K562 (cell line): ENCODE data around the gene CLTC. TPM values are rescaled to one million over a fixed set of nuclear protein-coding genes. Genes with fewer than 3 reads are reported as not detected.

Experiments
- ATAC-seq: fragments of 200-7000 bp; cut with Tn5 transposase; 3 replicates; pipeline ENCODE4 v1.9.1; 2020; ENCODE audit warnings: moderate library complexity
- BruUV-seq: library from RNA; stranded (reverse); fragments of 400-500 nt; replicated peaks from 2 replicates; lab custom pipeline; 2021; lab: Mats Ljungman, UMichigan
- CTCF ChIA-PET: fragments of 300-600 bp; formaldehyde crosslinking; extraction: SDS; loops from one replicate; lab custom pipeline; 2021; ENCODE audit warnings: low intra/inter-chr PET ratio; lab: Yijun Ruan, JAX
- POLR2A ChIA-PET: fragments of 300-600, 350-650 bp; sonication (Branson Sonifier 250); formaldehyde crosslinking; extraction: SDS; loops from one replicate; lab custom pipeline; 2021; ENCODE audit warnings: antibody characterized with exemption, inconsistent platforms; lab: Yijun Ruan, JAX
- DNase-seq, 4 experiments: peaks; one replicate each; pipeline versions ENCODE4 v3.0.0 to v3.0.0-alpha.2; 2011 to 2018; ENCODE audit warnings: low spot score in 3 of 4, mixed read lengths in 3 of 4; ENCODE audit errors: extremely low read depth in 1 of 4
- FAIRE-seq: peaks from 2 replicates; lab custom pipeline; 2011; peaks lifted over from hg19 to GRCh38; lab: Jason Lieb, UNC
- H2AFZ ChIP-seq: 2 replicates; pipeline ENCODE4 v1.6.0; 2011; ENCODE audit warnings: low read depth, low read length, control low read depth, inconsistent platforms
- H3K27ac ChIP-seq: fragments of 200-600 bp; 3 replicates; pipeline ENCODE4 v1.8.0; 2011; ENCODE audit warnings: low read depth, mild to moderate bottlenecking, control low read depth, inconsistent platforms, low read length, moderate library complexity, mixed read lengths; ENCODE audit errors: extremely low read depth
- H3K27me3 ChIP-seq, 2 experiments: fragments of 300-600 bp in 1 of 2; 2 replicates in 1 of 2; 3 replicates in 1 of 2; pipeline versions ENCODE4 v1.6.0 to v1.8.0; 2011; ENCODE audit warnings: inconsistent platforms in 2 of 2, low read length in 2 of 2, mild to moderate bottlenecking in 1 of 2, mixed read lengths in 1 of 2, moderate library complexity in 1 of 2; ENCODE audit not compliant: control insufficient read depth in 2 of 2, insufficient read depth in 2 of 2
- H3K36me3 ChIP-seq: fragments of 300-600 bp; 3 replicates; pipeline ENCODE4 v1.8.0; 2011; ENCODE audit warnings: mild to moderate bottlenecking, low read length, inconsistent platforms; ENCODE audit not compliant: control insufficient read depth, insufficient read depth
- H3K4me1 ChIP-seq, 2 experiments: fragments of 200-600 bp in 1 of 2; replicated peaks in 1 of 2; 2 replicates in 1 of 2; 3 replicates in 1 of 2; pipeline versions ENCODE4 v1.5.1 to v1.8.0; 2011; ENCODE audit warnings: inconsistent platforms in 2 of 2, low read length in 2 of 2, mild to moderate bottlenecking in 1 of 2, mixed read lengths in 1 of 2, moderate library complexity in 1 of 2; ENCODE audit not compliant: control insufficient read depth in 2 of 2, insufficient read depth in 2 of 2
- H3K4me2 ChIP-seq: 2 replicates; pipeline ENCODE4 v1.6.1; 2011; ENCODE audit warnings: low read length, control low read depth, inconsistent platforms, mixed read lengths; ENCODE audit not compliant: insufficient read depth
- H3K4me3 ChIP-seq: fragments of 200-600 bp; sonication (generic), shearing (Covaris generic); 2 replicates; pipeline ENCODE4 v1.5.1; 2016; ENCODE audit warnings: control low read depth, inconsistent platforms
- H3K79me2 ChIP-seq: fragments of 200-600 bp; 3 replicates; pipeline ENCODE4 v1.8.0; 2011; ENCODE audit warnings: low read length, inconsistent platforms; ENCODE audit not compliant: control insufficient read depth, insufficient read depth
- H3K9ac ChIP-seq, 2 experiments: 2 replicates each; pipeline versions ENCODE4 v1.6.0 to v1.6.1; 2011; ENCODE audit warnings: low read depth in 2 of 2, low read length in 2 of 2, control low read depth in 1 of 2, inconsistent platforms in 1 of 2, mild to moderate bottlenecking in 1 of 2, mixed read lengths in 1 of 2; ENCODE audit not compliant: insufficient read depth in 1 of 2
- H3K9me1 ChIP-seq: one replicate; pipeline ENCODE4 v1.6.0; 2011; ENCODE audit warnings: inconsistent platforms, mild to moderate bottlenecking, low read length, moderate library complexity; ENCODE audit not compliant: control insufficient read depth, insufficient read depth
- H3K9me3 ChIP-seq: replicated peaks from 2 replicates; pipeline ENCODE4 v1.5.1; 2011; ENCODE audit warnings: low read depth, low read length, inconsistent platforms; ENCODE audit not compliant: control insufficient read depth, insufficient read depth
- H4K20me1 ChIP-seq: replicated peaks from 2 replicates; pipeline ENCODE4 v1.6.1; 2011; ENCODE audit warnings: low read length, inconsistent platforms, mixed read lengths; ENCODE audit not compliant: control insufficient read depth, insufficient read depth
- ARID1B ChIP-seq: fragments of 450-650 bp; IDR thresholded peaks from 2 replicates; pipeline ENCODE4 v1.6.1; 2016; ENCODE audit warnings: antibody characterized with exemption, mild to moderate bottlenecking, inconsistent platforms
- ZFP30 ChIP-seq: fragments of 250-450 bp; sonication (Bioruptor Pico); IDR thresholded peaks from 2 replicates; pipeline ENCODE4 v1.8.0; 2022; ENCODE audit warnings: moderate library complexity, mild to moderate bottlenecking, inconsistent platforms, borderline replicate concordance
- ZNF175 ChIP-seq: fragments of 200-800 bp; sonication (Bioruptor generic); IDR thresholded peaks from 2 replicates; pipeline ENCODE4 v1.6.1; 2016; ENCODE audit warnings: low read depth, mild to moderate bottlenecking, missing genetic modification characterization, missing compliant biosample characterization
- WGBS: fragments of 100-300 bp; shearing (Covaris generic); methylation state at CpG from one replicate; pipeline ENCODE4 v1.1.6; 2016; ENCODE audit warnings: low coverage, mixed read lengths; ENCODE audit not compliant: insufficient coverage; ENCODE audit errors: missing lambda C conversion rate; 5-methylcytosine and 5-hydroxymethylcytosine counted together
- in situ Hi-C: fragments of 300-500 bp; cut with MboI; formaldehyde crosslinking; loops from 4 replicates; pipeline ENCODE4 v1.15.0; 2018; ENCODE audit warnings: inconsistent platforms, mixed read lengths
- intact Hi-C: fragments of 100-400 bp; cut with micrococcal nuclease; formaldehyde crosslinking; loops from 2 replicates; pipeline ENCODE4 v1.14.2; 2022
- polyA plus RNA-seq, 8 experiments: library from polyadenylated mRNA; depleted of rRNA in 4 of 8; stranded (reverse) in 5 of 8; unstranded in 3 of 8; fragments of >200 nt; fragmentation: Nextera tagmentation in 2 of 8; fragmentation: Illumina TruSeq in 1 of 8; extraction: Ambion mirVana in 2 of 8; extraction: Trizol in 1 of 8; gene quantifications; 2 replicates each; pipeline versions ENCODE4 v1.2.1 to v1.2.3, GENCODE V29; 2011 to 2014; ENCODE audit warnings: inconsistent platforms in 1 of 8, missing spikeins in 1 of 8
- total RNA-seq, 7 experiments: library from RNA; depleted of rRNA in 6 of 7; stranded (reverse); fragments of >200 nt in 6 of 7; fragmentation: Illumina TruSeq in 2 of 7; extraction: Trizol in 2 of 7; gene quantifications; 2 replicates each; pipeline versions ENCODE4 v1.2.1 to v1.2.3, GENCODE V29; 2011 to 2021; ENCODE audit warnings: low replicate concordance in 1 of 7
- TF ChIP-seq, protein P1 (sequence below), 2 experiments: fragments of 450-650 bp; formaldehyde crosslinking in 1 of 2; IDR thresholded peaks; 2 replicates each; pipeline versions ENCODE4 v1.4.0 to v1.6.1; 2014 to 2020; ENCODE audit warnings: mild to moderate bottlenecking in 2 of 2, borderline replicate concordance in 1 of 2, low read depth in 1 of 2

The CLTC gene
- total and polyA plus RNA-seq, 9 of the 15 experiments (the other 6 are each of a cell fraction or from before 2014, with no cell fraction given): 115 to 267 (median 174) TPM

DNA sequence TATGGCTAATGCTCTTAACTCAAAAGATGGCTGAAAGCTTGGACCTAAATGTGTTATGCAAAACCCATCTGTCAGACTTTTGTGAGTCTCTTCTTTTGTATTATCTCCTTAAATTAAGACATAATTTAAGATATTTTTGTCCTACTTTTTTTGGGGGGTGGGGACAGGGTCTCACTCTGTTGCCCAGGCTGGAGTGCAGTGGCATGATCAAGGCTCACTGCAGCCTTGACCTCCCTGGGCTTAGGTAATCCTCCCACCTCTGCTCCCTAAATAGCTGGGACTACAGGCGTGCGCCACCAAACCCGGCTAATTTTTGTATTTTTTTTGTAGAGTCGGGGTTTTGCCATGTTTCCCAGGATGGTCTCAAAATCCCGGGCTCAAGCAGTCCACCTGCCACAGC lies 7.1 kb downstream of the CLTC start (continued):
- TF ChIP-seq, protein P1, sequence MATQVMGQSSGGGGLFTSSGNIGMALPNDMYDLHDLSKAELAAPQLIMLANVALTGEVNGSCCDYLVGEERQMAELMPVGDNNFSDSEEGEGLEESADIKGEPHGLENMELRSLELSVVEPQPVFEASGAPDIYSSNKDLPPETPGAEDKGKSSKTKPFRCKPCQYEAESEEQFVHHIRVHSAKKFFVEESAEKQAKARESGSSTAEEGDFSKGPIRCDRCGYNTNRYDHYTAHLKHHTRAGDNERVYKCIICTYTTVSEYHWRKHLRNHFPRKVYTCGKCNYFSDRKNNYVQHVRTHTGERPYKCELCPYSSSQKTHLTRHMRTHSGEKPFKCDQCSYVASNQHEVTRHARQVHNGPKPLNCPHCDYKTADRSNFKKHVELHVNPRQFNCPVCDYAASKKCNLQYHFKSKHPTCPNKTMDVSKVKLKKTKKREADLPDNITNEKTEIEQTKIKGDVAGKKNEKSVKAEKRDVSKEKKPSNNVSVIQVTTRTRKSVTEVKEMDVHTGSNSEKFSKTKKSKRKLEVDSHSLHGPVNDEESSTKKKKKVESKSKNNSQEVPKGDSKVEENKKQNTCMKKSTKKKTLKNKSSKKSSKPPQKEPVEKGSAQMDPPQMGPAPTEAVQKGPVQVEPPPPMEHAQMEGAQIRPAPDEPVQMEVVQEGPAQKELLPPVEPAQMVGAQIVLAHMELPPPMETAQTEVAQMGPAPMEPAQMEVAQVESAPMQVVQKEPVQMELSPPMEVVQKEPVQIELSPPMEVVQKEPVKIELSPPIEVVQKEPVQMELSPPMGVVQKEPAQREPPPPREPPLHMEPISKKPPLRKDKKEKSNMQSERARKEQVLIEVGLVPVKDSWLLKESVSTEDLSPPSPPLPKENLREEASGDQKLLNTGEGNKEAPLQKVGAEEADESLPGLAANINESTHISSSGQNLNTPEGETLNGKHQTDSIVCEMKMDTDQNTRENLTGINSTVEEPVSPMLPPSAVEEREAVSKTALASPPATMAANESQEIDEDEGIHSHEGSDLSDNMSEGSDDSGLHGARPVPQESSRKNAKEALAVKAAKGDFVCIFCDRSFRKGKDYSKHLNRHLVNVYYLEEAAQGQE (IDR thresholded peaks at IDR 0.05; ENCODE audit: borderline replicate concordance): no peak
- TF ChIP-seq, protein P1 (CRISPR knock-in tag; IDR thresholded peaks at IDR 0.05; ENCODE audit: low read depth): no peak

DNA sequence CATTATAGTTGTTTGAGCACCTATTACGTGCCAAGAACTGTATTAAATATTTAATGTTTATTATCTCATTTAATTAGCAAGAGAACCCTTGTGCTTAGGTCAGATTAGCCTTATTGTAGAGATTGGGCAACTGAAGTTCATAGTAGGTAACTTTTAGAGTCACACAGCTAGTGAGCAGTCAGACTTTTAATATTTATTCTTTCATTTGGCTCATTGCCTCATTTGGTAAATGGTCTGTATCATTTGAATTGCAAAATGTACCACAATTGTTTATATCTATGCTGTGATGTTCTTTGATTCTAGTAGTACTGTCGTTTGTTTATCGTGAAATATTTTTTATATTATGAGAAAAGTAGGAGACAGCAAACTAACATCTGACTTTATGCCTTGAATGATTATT lies 7.6 kb downstream of the CLTC start:
- Histone ChIP-seq H3K36me3 (peaks cover 81% of the 10 kb centered on the region), H3K4me1 (peaks cover 23 to 30% of the 10 kb centered on the region in 2 experiments; a peak in 4 of 5 replicates), H3K4me3 (no peak overlapping the region), H3K27me3 (no peaks in the 10 kb centered on the region), H4K20me1 (peaks cover 46% of the 10 kb centered on the region), H3K9me1 (no peaks in the 10 kb centered on the region), H3K27ac (no peak overlapping the region), H3K4me2 (no peak overlapping the region), H3K9ac (no peak overlapping the region), H3K9me3 (no peaks in the 10 kb centered on the region), H2AFZ (no peak overlapping the region), H3K79me2 (peaks cover 99% of the 10 kb centered on the region)
- intact Hi-C loops: no loop called here
- WGBS: 94% methylated on average over 3 of the region's 3 CpGs
- no peak for DNase-seq
- CTCF ChIA-PET: no interaction called here
- no TSS peak for BruUV-seq
- POLR2A ChIA-PET: no interaction called here
- ATAC-seq: no peak
- in situ Hi-C loops: no loop called here
- FAIRE-seq: no peak
- no peak for TF ChIP-seq ZFP30 (CRISPR knock-in tag)
- TF ChIP-seq ARID1B: no peak
- TF ChIP-seq ZNF175 (CRISPR knock-in tag): no peak
